ENCODE measurements around the gene GPR146. TPM values are rescaled to one million over a fixed set of nuclear protein-coding genes. Genes with fewer than 3 reads are reported as not detected.

GPR146 gene
- total RNA-seq, 1 donor from 2014 or later = 1.2 TPM

GRCh38 chr7:1057416-1058291 lies 13.3 kb downstream of the GPR146 start:
- no peak overlapping the region for H3K4me3 Mint-ChIP-seq
- no peaks in the 10 kb centered on the region for H3K9me3 Mint-ChIP-seq
- H3K27ac Mint-ChIP-seq = no peak overlapping the region
- H3K4me1 Mint-ChIP-seq (ENCODE audit: unreplicated experiment) = peaks cover 21% of the 10 kb centered on the region
- TF ChIP-seq CTCF (conservative IDR thresholded peaks at IDR 0.05) = no peak
- no peaks in the 10 kb centered on the region for H3K27me3 Mint-ChIP-seq
- no peak for DNase-seq (ENCODE audit: extremely low spot score, unreplicated experiment)
- peaks cover 4% of the 10 kb centered on the region for H3K36me3 Mint-ChIP-seq

DNA sequence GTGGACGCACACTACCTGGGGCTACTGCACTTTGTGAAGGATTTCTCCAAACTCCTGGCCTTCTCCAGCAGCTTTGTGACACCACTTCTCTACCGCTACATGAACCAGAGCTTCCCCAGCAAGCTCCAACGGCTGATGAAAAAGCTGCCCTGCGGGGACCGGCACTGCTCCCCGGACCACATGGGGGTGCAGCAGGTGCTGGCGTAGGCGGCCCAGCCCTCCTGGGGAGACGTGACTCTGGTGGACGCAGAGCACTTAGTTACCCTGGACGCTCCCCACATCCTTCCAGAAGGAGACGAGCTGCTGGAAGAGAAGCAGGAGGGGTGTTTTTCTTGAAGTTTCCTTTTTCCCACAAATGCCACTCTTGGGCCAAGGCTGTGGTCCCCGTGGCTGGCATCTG lies 14.0 kb downstream of the GPR146 start:
- Mint-ChIP-seq H3K4me1 (ENCODE audit: unreplicated experiment) (peaks cover 21% of the 10 kb centered on the region), H3K9me3 (no peaks in the 10 kb centered on the region), H3K36me3 (peaks cover 4% of the 10 kb centered on the region), H3K27ac (no peak overlapping the region), H3K27me3 (no peaks in the 10 kb centered on the region), H3K4me3 (no peak overlapping the region)
- DNase-seq (ENCODE audit: extremely low spot score, unreplicated experiment) = no peak
- TF ChIP-seq CTCF (conservative IDR thresholded peaks at IDR 0.05) = no peak

- H3K27ac Mint-ChIP-seq = peak overlapping the region; percentile 68
- peaks cover 21% of the 10 kb centered on the region for H3K4me1 Mint-ChIP-seq (ENCODE audit: unreplicated experiment)
- no peak for TF ChIP-seq CTCF (conservative IDR thresholded peaks at IDR 0.05)
- H3K27me3 Mint-ChIP-seq = no peaks in the 10 kb centered on the region
- peaks cover 4% of the 10 kb centered on the region for H3K36me3 Mint-ChIP-seq
- no peak overlapping the region for H3K4me3 Mint-ChIP-seq
- no peaks in the 10 kb centered on the region for H3K9me3 Mint-ChIP-seq
- no peak for DNase-seq (ENCODE audit: extremely low spot score, unreplicated experiment)
Observed at GRCh38 chr7:1058821-1059199, 14.5 kb downstream of the GPR146 start.

- H3K27me3 Mint-ChIP-seq = no peaks in the 10 kb centered on the region
- no peaks in the 10 kb centered on the region for H3K9me3 Mint-ChIP-seq
- peaks cover 4% of the 10 kb centered on the region for H3K36me3 Mint-ChIP-seq
- no peak overlapping the region for H3K4me3 Mint-ChIP-seq
- TF ChIP-seq CTCF (conservative IDR thresholded peaks at IDR 0.05) = no peak
- H3K27ac Mint-ChIP-seq = peak overlapping the region; percentile 68
- peaks cover 15% of the 10 kb centered on the region for H3K4me1 Mint-ChIP-seq (ENCODE audit: unreplicated experiment)
- DNase-seq (ENCODE audit: extremely low spot score, unreplicated experiment) = no peak
Observed at GRCh38 chr7:1059200-1060091, 15.1 kb downstream of the GPR146 start.

DNA sequence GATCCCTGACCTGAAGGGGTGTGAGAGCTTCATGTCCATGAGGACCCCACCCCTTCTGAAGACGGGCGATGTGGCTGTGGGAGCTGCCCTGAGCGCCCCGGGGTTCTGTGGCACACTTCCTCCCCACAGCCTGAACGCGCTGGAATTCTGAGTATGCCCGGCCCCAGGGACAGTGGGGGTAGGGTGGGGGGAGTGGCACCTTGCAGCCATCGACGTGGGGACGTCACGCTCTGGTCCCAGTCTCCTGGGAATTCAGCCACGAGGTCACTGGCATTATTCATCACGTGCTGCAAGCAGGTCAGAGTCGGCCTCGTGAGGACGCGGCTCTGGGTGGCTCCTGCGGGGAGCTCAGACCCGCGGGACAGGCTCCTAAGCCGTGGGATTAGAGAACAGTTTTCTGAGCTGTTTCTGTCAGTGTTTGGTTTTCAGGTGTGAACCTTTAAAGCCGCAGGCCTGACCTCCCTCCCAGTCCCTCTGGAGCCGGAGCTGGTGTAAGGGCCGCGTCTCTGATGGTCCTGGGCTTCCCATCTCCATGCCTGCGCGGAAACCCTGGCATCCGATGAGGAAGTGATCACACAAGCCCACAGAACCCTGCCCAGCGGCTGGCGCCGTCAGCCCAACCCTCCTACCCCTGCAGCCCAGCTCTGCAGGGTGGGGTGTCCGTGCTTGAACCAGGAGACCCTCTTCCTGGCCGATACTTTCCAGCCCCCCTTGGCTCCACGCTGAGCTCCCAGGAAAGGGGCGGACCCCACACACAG lies 16.1 kb downstream of the GPR146 start:
- no peak for TF ChIP-seq CTCF (conservative IDR thresholded peaks at IDR 0.05)
- DNase-seq (ENCODE audit: extremely low spot score, unreplicated experiment) = no peak
- no peak overlapping the region for H3K4me3 Mint-ChIP-seq
- peak overlapping the region; percentile 51 for H3K27ac Mint-ChIP-seq
- H3K36me3 Mint-ChIP-seq = peaks cover 4% of the 10 kb centered on the region
- H3K4me1 Mint-ChIP-seq (ENCODE audit: unreplicated experiment) = peaks cover 16% of the 10 kb centered on the region
- no peaks in the 10 kb centered on the region for H3K9me3 Mint-ChIP-seq
- H3K27me3 Mint-ChIP-seq = no peaks in the 10 kb centered on the region
